T-cell (primary cell): ENCODE results near the gene ENG. TPM values are rescaled to one million over a fixed set of nuclear protein-coding genes. Genes with fewer than 3 reads are reported as not detected.

Source experiments
- ATAC-seq, 4 experiments: fragments of 200-7000 bp in 3 of 4; fragments of 150-1000 bp in 1 of 4; cut with Tn5 transposase; replicated peaks in 1 of 4; 1 replicate in 3 of 4; 2 replicates in 1 of 4; pipeline ENCODE4 v1.10.0; 2021; ENCODE audit warnings: moderate library complexity in 3 of 4, mild to moderate bottlenecking in 2 of 4, moderate number of reproducible peaks in 1 of 4
- CTCF ChIA-PET, 2 donors: fragments of 300-600 bp; sonication (Branson Sonifier 250); formaldehyde crosslinking; loops; one replicate each; lab custom pipeline; 2022; ENCODE audit warnings: antibody characterized with exemption in 2 of 2; lab: Charles Lee
- POLR2A ChIA-PET, 2 donors: fragments of 300-600 bp; sonication (Branson Sonifier 250); formaldehyde crosslinking; loops; one replicate each; lab custom pipeline; 2022; ENCODE audit warnings: antibody characterized with exemption in 2 of 2; lab: Charles Lee
- DNase-seq, 35 experiments: peaks; one replicate each; pipeline versions ENCODE4 v3.0.0 to v3.0.0-alpha.2; 2013 to 2023
- H3K27ac ChIP-seq: one replicate; pipeline ENCODE4 v1.5.1; 2013; ENCODE audit warnings: low read length
- H3K27me3 ChIP-seq, 2 experiments: replicated peaks in 1 of 2; 1 replicate in 1 of 2; 2 replicates in 1 of 2; pipeline versions ENCODE4 v1.6.1 to v1.7.0; 2013; ENCODE audit warnings: low read length in 1 of 2, mixed read lengths in 1 of 2; ENCODE audit not compliant: control insufficient read depth in 2 of 2, insufficient read depth in 2 of 2; ENCODE audit errors: extremely low read depth in 1 of 2
- H3K36me3 ChIP-seq, 2 donors: 1 replicate in 1 of 2; 2 replicates in 1 of 2; pipeline versions ENCODE4 v1.6.1 to v1.7.0; 2013; ENCODE audit warnings: low read length in 1 of 2; ENCODE audit not compliant: control insufficient read depth in 2 of 2, insufficient read depth in 1 of 2; ENCODE audit errors: extremely low read depth in 1 of 2
- H3K4me1 ChIP-seq, 2 experiments: 1 replicate in 1 of 2; 2 replicates in 1 of 2; pipeline versions ENCODE4 v1.6.1 to v1.7.0; 2013; ENCODE audit warnings: low read length in 2 of 2, mixed read lengths in 1 of 2; ENCODE audit not compliant: insufficient read depth in 2 of 2, control insufficient read depth in 1 of 2; ENCODE audit errors: extremely low read depth in 1 of 2
- H3K4me3 ChIP-seq, 2 donors: 1 replicate in 1 of 2; 2 replicates in 1 of 2; pipeline versions ENCODE4 v1.5.1 to v1.7.0; 2013; ENCODE audit warnings: mild to moderate bottlenecking in 2 of 2, low read length in 1 of 2, moderate library complexity in 1 of 2; ENCODE audit not compliant: control insufficient read depth in 1 of 2; ENCODE audit errors: extremely low read depth in 1 of 2
- H3K9me3 ChIP-seq: 2 replicates; pipeline ENCODE4 v1.7.0; 2013
- H3K27ac Mint-ChIP-seq, 2 donors: one replicate each; pipeline ENCODE4 v1.8.0; 2020 to 2021; ENCODE audit warnings: mild to moderate bottlenecking in 2 of 2, mixed read lengths in 2 of 2
- H3K27me3 Mint-ChIP-seq, 2 donors: one replicate each; pipeline ENCODE4 v1.8.0; 2021 to 2022; ENCODE audit warnings: mixed read lengths in 2 of 2
- H3K36me3 Mint-ChIP-seq: one replicate; pipeline ENCODE4 v1.8.0; 2021; ENCODE audit warnings: mixed read lengths
- H3K4me1 Mint-ChIP-seq, 3 donors: one replicate each; pipeline ENCODE4 v1.8.0; 2020 to 2022; ENCODE audit warnings: mixed read lengths in 3 of 3, mild to moderate bottlenecking in 1 of 3
- H3K4me3 Mint-ChIP-seq, 3 donors: one replicate each; pipeline ENCODE4 v1.8.0; 2020 to 2022; ENCODE audit warnings: mild to moderate bottlenecking in 3 of 3, mixed read lengths in 3 of 3, moderate library complexity in 3 of 3
- H3K9me3 Mint-ChIP-seq, 3 donors: one replicate each; pipeline ENCODE4 v1.8.0; 2020 to 2022; ENCODE audit warnings: mixed read lengths in 3 of 3
- WGBS: methylation state at CpG from one replicate; pipeline ENCODE4 v1.1.5; 2013; ENCODE audit warnings: missing lambda C conversion rate; ENCODE audit not compliant: insufficient coverage; 5-methylcytosine and 5-hydroxymethylcytosine counted together
- total RNA-seq, 35 experiments: library from RNA in 6 of 35; stranded (reverse) in 6 of 35; fragments of 120-200 nt in 1 of 35; gene quantifications; one replicate each; pipeline versions ENCODE4 v1.2.1 to v1.2.4 and lab custom pipeline; 2013 to 2026

Gene ENG
- total RNA-seq, 5 donors from 2014 or later (not counting 1 experiment from before 2014, with no cell fraction given), result 6.8 to 16.7 (median 8.8) TPM

- Histone ChIP-seq H3K27me3 (no peaks in the 10 kb centered on the region), H3K36me3 (peaks cover 44 to 74% of the 10 kb centered on the region in 2 donors), H3K9me3 (no peaks in the 10 kb centered on the region), H3K27ac (no peak overlapping the region), H3K4me1 (no peaks in the 10 kb centered on the region), H3K4me3 (no peak overlapping the region)
- Mint-ChIP-seq H3K27me3 (no peaks in the 10 kb centered on the region), H3K4me3 (no peak overlapping the region), H3K36me3 (peaks cover 32% of the 10 kb centered on the region), H3K27ac (no peak overlapping the region), H3K9me3 (no peaks in the 10 kb centered on the region), H3K4me1 (peaks cover 0 to 7% (median 4%) of the 10 kb centered on the region in 3 donors)
- DNase-seq (no peak), ATAC-seq (no peak)
- POLR2A ChIA-PET, result no interaction called here
- CTCF ChIA-PET, result no interaction called here
- WGBS, result 99% methylated on average over 10 of the region's 10 CpGs
Observed at GRCh38 chr9:127810378-127811187, 43.9 kb downstream of the ENG start.

GRCh38 chr9:127809540-127810377, 44.7 kb downstream of the ENG start:
- H3K27me3 ChIP-seq, result no peaks in the 10 kb centered on the region
- no peak for DNase-seq
- Mint-ChIP-seq H3K4me1 (peaks cover 0 to 8% (median 4%) of the 10 kb centered on the region in 3 donors), H3K36me3 (peaks cover 32% of the 10 kb centered on the region), H3K27me3 (no peaks in the 10 kb centered on the region), H3K9me3 (no peaks in the 10 kb centered on the region), H3K27ac (no peak overlapping the region), H3K4me3 (no peak overlapping the region)
- H3K9me3 ChIP-seq, result no peaks in the 10 kb centered on the region
- no peak overlapping the region for H3K4me3 ChIP-seq
- ChIA-PET POLR2A (interaction anchor here in 1 of 2 donors (0.6 kb wide), 1 partner anchor 39 kb away, joined by 6 read pairs; no protein-coding TSS in a partner anchor), CTCF (no interaction called here)
- WGBS, result 96% methylated on average over 38 of the region's 57 CpGs
- H3K4me1 ChIP-seq, result peaks cover 0 to 3% of the 10 kb centered on the region in 2 experiments
- peaks cover 36 to 70% of the 10 kb centered on the region in 2 donors for H3K36me3 ChIP-seq
- no peak overlapping the region for H3K27ac ChIP-seq
- no peak for ATAC-seq

GRCh38 chr9:127809002-127809539, 45.4 kb downstream of the ENG start:
- ATAC-seq, result no peak
- ChIA-PET CTCF (no interaction called here), POLR2A (interaction anchor here in 1 of 2 donors (0.6 kb wide), 1 partner anchor 38 kb away, joined by 6 read pairs; no protein-coding TSS in a partner anchor)
- H3K36me3 ChIP-seq, result peaks cover 34 to 71% of the 10 kb centered on the region in 2 donors
- Mint-ChIP-seq H3K27ac (no peak overlapping the region), H3K4me3 (no peak overlapping the region), H3K9me3 (no peaks in the 10 kb centered on the region), H3K36me3 (peaks cover 32% of the 10 kb centered on the region), H3K27me3 (no peaks in the 10 kb centered on the region), H3K4me1 (peaks cover 6 to 14% (median 11%) of the 10 kb centered on the region in 3 donors)
- no peak overlapping the region for H3K27ac ChIP-seq
- no peaks in the 10 kb centered on the region for H3K9me3 ChIP-seq
- 99% methylated on average over 7 of the region's 9 CpGs for WGBS
- peaks cover 0 to 10% of the 10 kb centered on the region in 2 experiments for H3K4me1 ChIP-seq
- no peak for DNase-seq
- H3K27me3 ChIP-seq, result no peaks in the 10 kb centered on the region
- H3K4me3 ChIP-seq, result no peak overlapping the region

- ChIA-PET POLR2A (no interaction called here), CTCF (no interaction called here)
- WGBS, result 87% methylated on average over 11 of the region's 17 CpGs
Observed at GRCh38 chr9:127808347-127809001, 46.0 kb downstream of the ENG start.

GRCh38 chr9:127806871-127807270, 47.6 kb downstream of the ENG start:
- CTCF ChIA-PET, result no interaction called here

More at GRCh38 chr9:127808347-127809001, 46.0 kb downstream of the ENG start:
- Histone ChIP-seq H3K27me3 (no peaks in the 10 kb centered on the region), H3K9me3 (no peaks in the 10 kb centered on the region), H3K36me3 (peaks cover 28 to 66% of the 10 kb centered on the region in 2 donors), H3K4me3 (no peak overlapping the region), H3K4me1 (peaks cover 4 to 16% of the 10 kb centered on the region in 2 experiments), H3K27ac (no peak overlapping the region)
- Mint-ChIP-seq H3K27me3 (no peaks in the 10 kb centered on the region), H3K27ac (no peak overlapping the region), H3K9me3 (no peaks in the 10 kb centered on the region), H3K36me3 (peaks cover 32% of the 10 kb centered on the region), H3K4me1 (peaks cover 12 to 19% (median 16%) of the 10 kb centered on the region in 3 donors), H3K4me3 (no peak overlapping the region)
- no peak for DNase-seq
- ATAC-seq, result no peak

More at GRCh38 chr9:127806871-127807270, 47.6 kb downstream of the ENG start:
- H3K9me3 ChIP-seq, result no peaks in the 10 kb centered on the region
- no peak overlapping the region for H3K4me3 ChIP-seq
- no peaks in the 10 kb centered on the region for H3K9me3 Mint-ChIP-seq
- ATAC-seq (no peak), DNase-seq (no peak)
- H3K27ac ChIP-seq, result no peak overlapping the region
- H3K36me3 ChIP-seq, result peaks cover 18 to 50% of the 10 kb centered on the region in 2 donors
- POLR2A ChIA-PET, result no interaction called here
- no peaks in the 10 kb centered on the region for H3K27me3 ChIP-seq
- no peaks in the 10 kb centered on the region for H3K27me3 Mint-ChIP-seq
- H3K36me3 Mint-ChIP-seq, result peaks cover 24% of the 10 kb centered on the region
- H3K4me1 Mint-ChIP-seq, result peaks cover 17 to 27% (median 22%) of the 10 kb centered on the region in 3 donors
- WGBS, result 98% methylated on average over 9 of the region's 14 CpGs
- H3K4me1 ChIP-seq, result peaks cover 4 to 26% of the 10 kb centered on the region in 2 experiments
- H3K4me3 Mint-ChIP-seq, result no peak overlapping the region
- no peak overlapping the region for H3K27ac Mint-ChIP-seq
